Kidney (tissue), 14 donors: Measurements from ENCODE around the gene DHX57. TPM values are rescaled to one million over a fixed set of nuclear protein-coding genes. Genes with fewer than 3 reads are reported as not detected.

Source experiments
- DNase-seq, 5 donors: peaks; one replicate each; pipeline ENCODE4 v3.0.0-alpha.2; 2013 to 2020
- FAIRE-seq: peaks from 2 replicates; lab custom pipeline; 2012; peaks lifted over from hg19 to GRCh38; lab: Jason Lieb, UNC
- H3K27ac ChIP-seq, 2 donors: one replicate each; pipeline ENCODE4 v1.7.0; 2013; ENCODE audit warnings: low read depth in 2 of 2, low read length in 2 of 2, inconsistent platforms in 1 of 2
- H3K27me3 ChIP-seq: one replicate; pipeline ENCODE4 v1.7.1; 2013; ENCODE audit warnings: low read length, inconsistent platforms; ENCODE audit not compliant: control insufficient read depth, insufficient read depth
- H3K36me3 ChIP-seq, 3 donors: one replicate each; pipeline versions ENCODE4 v1.7.0 to v1.7.1; 2013; ENCODE audit warnings: low read length in 3 of 3, control low read depth in 1 of 3, inconsistent platforms in 1 of 3; ENCODE audit not compliant: insufficient read depth in 3 of 3, control insufficient read depth in 2 of 3
- H3K4me1 ChIP-seq, 3 donors: one replicate each; pipeline versions ENCODE4 v1.7.0 to v1.7.1; 2013; ENCODE audit warnings: low read length in 3 of 3, inconsistent platforms in 1 of 3, low read depth in 1 of 3; ENCODE audit not compliant: control insufficient read depth in 2 of 3, insufficient read depth in 2 of 3
- H3K4me3 ChIP-seq, 3 donors: one replicate each; pipeline versions ENCODE4 v1.7.0 to v1.8.1; 2013; ENCODE audit warnings: low read length in 3 of 3, control low read depth in 1 of 3, inconsistent platforms in 1 of 3
- H3K9ac ChIP-seq, 3 donors: one replicate each; pipeline versions ENCODE4 v1.7.0 to v1.7.1; 2013; ENCODE audit warnings: low read length in 3 of 3, control low read depth in 1 of 3, inconsistent platforms in 1 of 3
- H3K9me3 ChIP-seq, 3 donors: one replicate each; pipeline versions ENCODE4 v1.7.0 to v1.7.1; 2013; ENCODE audit warnings: low read length in 3 of 3, control low read depth in 1 of 3, inconsistent platforms in 1 of 3; ENCODE audit not compliant: control insufficient read depth in 2 of 3, insufficient read depth in 1 of 3
- CTCF ChIP-seq: IDR thresholded peaks from 3 replicates; pipeline ENCODE4 v1.5.1; 2012; ENCODE audit warnings: mild to moderate bottlenecking, moderate library complexity, borderline replicate concordance; ENCODE audit not compliant: insufficient read depth; ENCODE audit errors: extremely low read depth
- intact Hi-C: fragments of 100-400 bp; cut with DNase I; formaldehyde crosslinking; loops from one replicate; pipeline ENCODE4 v1.11.1; 2022
- polyA plus RNA-seq: library from polyadenylated mRNA; stranded (reverse); fragments of 350-450 nt; fragmentation: Illumina TruSeq; extraction: RNeasy Lipid Tissue Mini Kit (QIAGEN cat#74804); gene quantifications from one replicate; pipeline ENCODE4 v1.2.3, GENCODE V29; 2014; ENCODE audit warnings: low read depth, low replicate concordance; ENCODE audit not compliant: insufficient read depth
- total RNA-seq: library from RNA; stranded (reverse); fragmentation: NEBNext Ultra II Directional; extraction: Animal tissue kit (Norgen Biotek cat#: 25700); gene quantifications from one replicate; pipeline ENCODE4 v1.2.1, GENCODE V29; 2021
- donor health status: control.
- donor health status: control.
- donor health status: control.
- donor health status: control.
- donor health status: control.
- donor health status: DM: yes; HTN: yes; CAD: no.
- donor health status: Normal renal cell carcinoma (clear cell type).

Gene DHX57
- total and polyA plus RNA-seq, 2 donors from 2014 or later: 6.9 to 20.7 TPM

DNA sequence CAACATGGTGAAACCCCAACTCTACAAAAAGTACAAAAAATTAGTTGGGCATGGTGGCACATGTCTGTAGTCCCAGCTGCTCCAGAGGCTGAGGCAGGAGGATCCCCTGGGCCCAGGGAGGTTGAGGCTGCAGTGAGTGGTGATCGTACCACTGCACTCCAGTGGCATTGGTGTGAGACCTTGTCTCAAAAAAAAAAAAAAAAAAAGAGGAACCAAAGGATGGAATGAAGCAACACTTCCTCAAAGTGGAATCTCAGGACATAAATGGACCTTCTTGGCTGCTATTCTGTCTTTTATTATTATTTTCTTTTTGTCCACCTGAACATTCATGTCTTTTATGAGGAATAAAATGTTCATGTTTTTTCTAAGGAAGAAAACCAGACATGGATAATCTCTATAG is 84.0 kb downstream of the DHX57 start:
- intact Hi-C loops: no loop called here
- H3K4me3 ChIP-seq: no peak overlapping the region
- H3K27ac ChIP-seq: no peak overlapping the region
- H3K36me3 ChIP-seq: no peaks in the 10 kb centered on the region
- no peaks in the 10 kb centered on the region for H3K27me3 ChIP-seq
- no peaks in the 10 kb centered on the region for H3K9me3 ChIP-seq
- TF ChIP-seq CTCF: no peak
- FAIRE-seq (no peak), DNase-seq (no peak)
- peaks cover 0 to 14% (median 3%) of the 10 kb centered on the region in 3 donors for H3K4me1 ChIP-seq
- no peak overlapping the region for H3K9ac ChIP-seq

GRCh38 chr2:38789691-38790090 is 86.0 kb downstream of the DHX57 start:
- FAIRE-seq (no peak), DNase-seq (no peak)
- H3K9me3 ChIP-seq: no peaks in the 10 kb centered on the region
- intact Hi-C loops: no loop called here
- TF ChIP-seq CTCF: no peak
- H3K27me3 ChIP-seq: no peaks in the 10 kb centered on the region
- peaks cover 0 to 14% (median 4%) of the 10 kb centered on the region in 3 donors for H3K4me1 ChIP-seq
- no peak overlapping the region for H3K4me3 ChIP-seq
- H3K36me3 ChIP-seq: no peaks in the 10 kb centered on the region
- no peak overlapping the region for H3K9ac ChIP-seq
- no peak overlapping the region for H3K27ac ChIP-seq

GRCh38 chr2:38788306-38788705 is 87.4 kb downstream of the DHX57 start:
- Histone ChIP-seq H3K4me3 (no peak overlapping the region), H3K9ac (no peak overlapping the region), H3K36me3 (no peaks in the 10 kb centered on the region), H3K9me3 (no peaks in the 10 kb centered on the region), H3K27ac (no peak overlapping the region), H3K4me1 (peaks cover 0 to 10% (median 5%) of the 10 kb centered on the region in 3 donors), H3K27me3 (no peaks in the 10 kb centered on the region)
- DNase-seq (peak in 2 of 5 donors; percentile 43 to 53), FAIRE-seq (no peak)
- no peak for TF ChIP-seq CTCF
- intact Hi-C loops: no loop called here

DNA sequence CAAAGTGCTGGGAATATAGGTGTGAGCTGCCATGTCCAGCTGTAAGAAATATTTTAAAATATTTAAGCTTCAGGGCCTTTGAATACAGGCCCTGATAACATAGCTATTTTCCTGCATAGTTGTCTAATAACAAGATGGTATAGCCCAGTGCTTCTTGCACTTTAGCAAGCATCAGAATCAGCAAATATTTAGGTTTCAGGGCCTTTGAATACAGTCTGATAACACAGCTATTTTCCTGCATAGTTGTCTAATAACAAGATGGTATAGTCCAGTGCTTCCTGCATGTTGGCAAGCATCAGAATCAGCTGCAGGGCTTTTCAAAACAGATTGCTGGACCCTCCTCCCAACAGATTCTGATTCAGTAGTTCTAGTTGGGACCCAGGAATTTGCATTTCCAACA is 92.1 kb downstream of the DHX57 start:
- no peak for TF ChIP-seq CTCF

More for the DNA sequence above, 92.1 kb downstream of the DHX57 start:
- intact Hi-C loops: no loop called here
- H3K9me3 ChIP-seq: no peaks in the 10 kb centered on the region
- peaks cover 0 to 7% (median 6%) of the 10 kb centered on the region in 3 donors for H3K4me1 ChIP-seq
- no peak for DNase-seq
- no peak overlapping the region for H3K27ac ChIP-seq
- no peak overlapping the region for H3K9ac ChIP-seq
- no peak overlapping the region for H3K4me3 ChIP-seq
- no peak for FAIRE-seq
- H3K36me3 ChIP-seq: peaks cover 0 to 8% (median 4%) of the 10 kb centered on the region in 3 donors
- no peaks in the 10 kb centered on the region for H3K27me3 ChIP-seq
